PC-3 (cell line): ENCODE measurements around the gene SH3BGR.

Experiments
- CTCF ChIP-seq: fragments of 300-600 bp; sonication (generic); conservative IDR thresholded peaks from 2 replicates; pipeline ENCODE4 v1.5.1; 2017; ENCODE audit warnings: antibody characterized with exemption, low read depth, mild to moderate bottlenecking, low read length
- EZH2 ChIP-seq: fragments of 300-600 bp; sonication (generic); IDR thresholded peaks from one replicate; pipeline ENCODE4 v1.6.1; 2017; ENCODE audit warnings: antibody characterized with exemption, mild to moderate bottlenecking, low read length; ENCODE audit not compliant: unreplicated experiment

DNA sequence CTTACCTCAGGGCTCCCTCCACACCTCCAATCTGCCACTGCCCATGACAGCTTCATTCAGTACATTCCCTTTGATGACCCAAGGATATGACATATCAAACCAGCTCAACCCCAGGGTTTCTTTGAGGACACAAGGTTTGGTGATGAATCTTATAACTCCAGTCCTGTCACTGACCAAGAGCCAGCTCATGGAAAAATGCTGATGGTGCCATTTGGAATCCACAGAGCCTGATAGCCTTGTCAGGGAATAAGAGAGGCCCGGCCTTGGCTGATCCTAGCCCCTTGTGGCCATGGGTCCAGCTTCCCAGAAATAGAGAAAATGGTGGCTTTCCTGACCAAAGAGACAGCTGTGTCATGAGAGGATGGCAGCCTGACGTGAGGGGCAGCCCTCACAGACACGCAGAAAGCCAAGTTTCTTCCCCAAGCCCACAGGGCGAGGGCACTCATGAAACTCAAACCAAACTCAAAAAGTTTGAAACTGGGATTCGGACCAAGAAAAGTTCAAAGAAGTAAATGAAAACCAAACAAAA lies 75.4 kb downstream of the SH3BGR start:
- TF ChIP-seq CTCF, result no peak
- TF ChIP-seq EZH2, result no peak
